ENCODE results near the gene EFNA5.

Gene EFNA5

GRCh38 chr5:107400328-107400727 is 270.4 kb downstream of the EFNA5 start:
- TF ChIP-seq CTCF (IDR thresholded peaks at IDR 0.05; ENCODE audit: low read depth, low read length), result no peak
- TF ChIP-seq MYC (IDR thresholded peaks at IDR 0.05; ENCODE audit: low read depth, low read length), result no peak
- no peak for TF ChIP-seq MAX (IDR thresholded peaks at IDR 0.05; ENCODE audit: low read depth, low read length)
- no peak for TF ChIP-seq POLR2A (IDR thresholded peaks at IDR 0.05; ENCODE audit: extremely low read depth, insufficient read length)
- no peak for DNase-seq (ENCODE audit: low read depth)
- no peak overlapping the region for H3K4me3 ChIP-seq (ENCODE audit: low read depth, low read length)

GRCh38 chr5:107398703-107399102 is 272.0 kb downstream of the EFNA5 start:
- TF ChIP-seq MYC (IDR thresholded peaks at IDR 0.05; ENCODE audit: low read depth, low read length) (no peak), CTCF (IDR thresholded peaks at IDR 0.05; ENCODE audit: low read depth, low read length) (no peak), MAX (IDR thresholded peaks at IDR 0.05; ENCODE audit: low read depth, low read length) (no peak), POLR2A (IDR thresholded peaks at IDR 0.05; ENCODE audit: extremely low read depth, insufficient read length) (no peak)
- no peak for DNase-seq (ENCODE audit: low read depth)
- no peak overlapping the region for H3K4me3 ChIP-seq (ENCODE audit: low read depth, low read length)

GRCh38 chr5:107396351-107396690 is 274.4 kb downstream of the EFNA5 start:
- DNase-seq (ENCODE audit: low read depth), result no peak
- H3K4me3 ChIP-seq (ENCODE audit: low read depth, low read length), result no peak overlapping the region
- no peak for TF ChIP-seq POLR2A (IDR thresholded peaks at IDR 0.05; ENCODE audit: extremely low read depth, insufficient read length)
- no peak for TF ChIP-seq MYC (IDR thresholded peaks at IDR 0.05; ENCODE audit: low read depth, low read length)
- TF ChIP-seq CTCF (IDR thresholded peaks at IDR 0.05; ENCODE audit: low read depth, low read length), result no peak
- no peak for TF ChIP-seq MAX (IDR thresholded peaks at IDR 0.05; ENCODE audit: low read depth, low read length)

GRCh38 chr5:107395632-107396350 is 274.9 kb downstream of the EFNA5 start:
- TF ChIP-seq MAX (IDR thresholded peaks at IDR 0.05; ENCODE audit: low read depth, low read length) (no peak), MYC (IDR thresholded peaks at IDR 0.05; ENCODE audit: low read depth, low read length) (no peak), CTCF (IDR thresholded peaks at IDR 0.05; ENCODE audit: low read depth, low read length) (no peak), POLR2A (IDR thresholded peaks at IDR 0.05; ENCODE audit: extremely low read depth, insufficient read length) (no peak)
- DNase-seq (ENCODE audit: low read depth), result no peak
- no peak overlapping the region for H3K4me3 ChIP-seq (ENCODE audit: low read depth, low read length)

GRCh38 chr5:107393851-107394250 is 276.9 kb downstream of the EFNA5 start:
- H3K4me3 ChIP-seq (ENCODE audit: low read depth, low read length), result no peak overlapping the region
- TF ChIP-seq MAX (IDR thresholded peaks at IDR 0.05; ENCODE audit: low read depth, low read length) (no peak), POLR2A (IDR thresholded peaks at IDR 0.05; ENCODE audit: extremely low read depth, insufficient read length) (no peak), MYC (IDR thresholded peaks at IDR 0.05; ENCODE audit: low read depth, low read length) (no peak), CTCF (IDR thresholded peaks at IDR 0.05; ENCODE audit: low read depth, low read length) (no peak)
- DNase-seq (ENCODE audit: low read depth), result no peak

All from NB4 (cell line).